ENCODE data around the gene BOC.

Gene BOC

DNA sequence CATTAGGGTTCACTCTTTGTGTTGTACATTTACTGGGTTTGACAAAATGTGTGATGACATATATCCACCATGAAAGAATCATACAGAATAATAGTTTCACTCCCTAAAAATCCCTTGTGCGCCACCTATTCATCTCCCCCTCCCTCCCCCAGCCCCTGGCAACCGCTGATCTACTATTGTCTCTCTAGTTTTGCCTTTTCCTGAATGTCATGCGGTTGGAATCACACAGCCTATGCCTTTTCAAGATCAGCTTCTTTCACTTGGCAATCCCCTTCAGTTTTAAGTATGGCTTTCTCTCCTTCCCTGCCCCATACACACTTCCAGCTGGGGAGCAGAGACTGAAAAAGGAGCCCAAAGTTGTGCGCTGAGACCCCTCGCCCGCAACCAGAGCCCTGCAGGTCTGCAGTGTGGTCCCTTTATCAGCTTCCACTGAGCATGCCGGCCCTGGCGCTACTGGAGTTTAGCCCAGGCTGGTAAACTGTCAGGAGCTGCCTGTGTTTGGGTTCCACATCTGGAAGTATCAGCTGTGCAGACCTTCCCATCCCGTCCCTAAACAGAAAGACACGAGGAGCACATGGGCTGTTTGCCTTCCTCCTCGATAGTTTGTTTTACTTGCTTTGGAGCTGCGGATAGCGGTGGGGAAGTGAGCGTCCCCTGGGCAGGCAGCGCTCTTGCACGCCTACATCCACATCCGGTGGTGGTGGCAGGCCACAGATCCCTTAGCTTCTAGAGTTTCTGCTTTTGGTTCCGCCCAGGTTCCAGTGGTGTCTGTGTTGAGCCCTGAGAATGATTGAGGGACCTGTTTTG lies 12.3 kb downstream of the BOC start:
- H3K4me3 ChIP-seq (ENCODE audit: low read depth, low read length): no peak overlapping the region
- peak; percentile 35 for DNase-seq (ENCODE audit: low read depth)
- no peak for TF ChIP-seq CTCF (IDR thresholded peaks at IDR 0.05; ENCODE audit: low read depth, low read length, missing control alignments)

DNA sequence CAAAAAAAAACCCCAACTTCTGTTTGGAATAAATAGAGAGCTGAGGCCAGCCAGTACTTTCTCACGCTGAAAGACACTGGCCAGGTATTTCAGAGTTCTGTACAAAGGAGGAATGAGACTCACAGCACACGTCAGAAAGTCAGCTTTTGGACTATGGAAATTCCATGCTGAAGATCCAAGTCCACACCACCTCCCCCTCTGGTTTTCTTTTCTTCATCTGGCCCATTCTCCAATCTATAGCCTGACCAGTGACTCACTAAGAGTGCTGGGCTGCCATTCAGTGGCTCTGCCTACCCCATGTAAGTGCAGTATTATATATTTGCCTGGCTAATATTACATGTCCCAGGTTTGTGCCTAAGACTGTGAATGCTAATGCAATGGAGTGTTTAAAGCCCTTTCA lies 13.9 kb downstream of the BOC start:
- no peak for DNase-seq (ENCODE audit: low read depth)
- H3K4me3 ChIP-seq (ENCODE audit: low read depth, low read length): no peak overlapping the region
- no peak for TF ChIP-seq CTCF (IDR thresholded peaks at IDR 0.05; ENCODE audit: low read depth, low read length, missing control alignments)

GRCh38 chr3:113226491-113226890 lies 15.1 kb downstream of the BOC start:
- no peak for TF ChIP-seq CTCF (IDR thresholded peaks at IDR 0.05; ENCODE audit: low read depth, low read length, missing control alignments)
- DNase-seq (ENCODE audit: low read depth): no peak
- H3K4me3 ChIP-seq (ENCODE audit: low read depth, low read length): no peak overlapping the region

GRCh38 chr3:113227146-113227545 lies 15.8 kb downstream of the BOC start:
- DNase-seq (ENCODE audit: low read depth): no peak
- TF ChIP-seq CTCF (IDR thresholded peaks at IDR 0.05; ENCODE audit: low read depth, low read length, missing control alignments): no peak
- no peak overlapping the region for H3K4me3 ChIP-seq (ENCODE audit: low read depth, low read length)

- no peak for DNase-seq (ENCODE audit: low read depth)
- no peak overlapping the region for H3K4me3 ChIP-seq (ENCODE audit: low read depth, low read length)
- no peak for TF ChIP-seq CTCF (IDR thresholded peaks at IDR 0.05; ENCODE audit: low read depth, low read length, missing control alignments)
Observed at GRCh38 chr3:113228498-113229286, 17.3 kb downstream of the BOC start.

DNA sequence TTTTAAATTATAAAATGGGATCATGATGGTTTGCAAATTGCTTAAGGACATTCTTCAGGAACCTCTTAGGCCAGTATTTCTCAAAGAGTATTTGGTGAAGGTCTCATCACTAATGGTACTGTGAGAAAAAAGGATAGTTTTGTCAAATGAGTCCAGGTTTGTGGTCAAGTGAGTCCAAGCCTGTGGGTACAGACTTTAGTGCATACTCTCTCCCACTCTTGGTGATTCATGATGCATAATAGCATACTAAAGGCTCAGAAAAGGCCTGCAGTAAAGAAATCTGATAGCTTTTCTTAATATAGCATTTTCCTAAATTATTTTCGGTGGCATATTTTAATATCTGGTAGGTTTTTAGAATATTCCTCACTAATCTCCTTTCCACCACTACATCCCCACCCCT lies 20.0 kb downstream of the BOC start:
- H3K4me3 ChIP-seq (ENCODE audit: low read depth, low read length): no peak overlapping the region
- no peak for TF ChIP-seq CTCF (IDR thresholded peaks at IDR 0.05; ENCODE audit: low read depth, low read length, missing control alignments)
- no peak for DNase-seq (ENCODE audit: low read depth)

All from GM12864 (cell line).